Islet precursor cell (in vitro differentiated cells): ENCODE measurements around the gene IMMT.

Source experiments
- DNase-seq: peaks from one replicate; pipeline ENCODE4 v3.0.0-alpha.2; 2018

The IMMT gene

GRCh38 chr2:86139981-86140380, 55.3 kb downstream of the IMMT start:
- no peak for DNase-seq

GRCh38 chr2:86138736-86139625, 56.3 kb downstream of the IMMT start:
- DNase-seq: no peak

GRCh38 chr2:86136141-86136540, 59.1 kb downstream of the IMMT start:
- no peak for DNase-seq

GRCh38 chr2:86135653-86136052, 59.6 kb downstream of the IMMT start:
- DNase-seq: no peak

GRCh38 chr2:86134709-86135108, 60.6 kb downstream of the IMMT start:
- no peak for DNase-seq

- DNase-seq: no peak
These were observed 70.6 kb downstream of the IMMT start for GRCh38 chr2:86124683-86125082.

- DNase-seq: no peak
These were observed 71.8 kb downstream of the IMMT start for GRCh38 chr2:86123328-86123925.

GRCh38 chr2:86118130-86118529, 77.1 kb downstream of the IMMT start:
- DNase-seq: no peak

- no peak for DNase-seq
These were observed 88.2 kb downstream of the IMMT start for GRCh38 chr2:86107031-86107430.

GRCh38 chr2:86105969-86106945, 89.0 kb downstream of the IMMT start, which contains the start of gene PTCD3:
Gene PTCD3, plus strand, starts transcription at chr2:86106235. Its CDS starts 13 bp downstream, at chr2:86106248.
- DNase-seq: peak; percentile 97

- DNase-seq: peak; percentile 96
These were observed 89.9 kb downstream of the IMMT start, which contains the start of gene POLR1A for GRCh38 chr2:86105252-86105968. Gene POLR1A, minus strand, starts transcription at chr2:86105886. Its CDS starts 110 bp downstream, at chr2:86105776.

GRCh38 chr2:86102157-86102556, 93.1 kb downstream of the IMMT start:
- no peak for DNase-seq

GRCh38 chr2:86097913-86098312, 97.3 kb downstream of the IMMT start:
- no peak for DNase-seq

GRCh38 chr2:86097114-86097896, 98.0 kb downstream of the IMMT start:
- DNase-seq: no peak

- no peak for DNase-seq
These were observed 101.0 kb downstream of the IMMT start for GRCh38 chr2:86094229-86094628.
